Measurements from ENCODE around the gene UBAC1.

Gene UBAC1

GRCh38 chr9:135907431-135908092 lies 53.6 kb downstream of the UBAC1 start, which contains the start of gene CAMSAP1 (continued):
- TF ChIP-seq PRDM2 (tag by site-specific recombination; IDR thresholded peaks at IDR 0.05; ENCODE audit: borderline replicate concordance) (no peak), ZNF561 (tag by site-specific recombination; IDR thresholded peaks at IDR 0.05; ENCODE audit: borderline replicate concordance) (no peak), ZNF658 (tag by site-specific recombination; IDR thresholded peaks at IDR 0.05) (no peak), ZNF701 (tag by site-specific recombination; IDR thresholded peaks at IDR 0.05) (no peak), ZNF157 (tag by site-specific recombination; IDR thresholded peaks at IDR 0.05) (no peak), ZSCAN16 (tag by site-specific recombination; IDR thresholded peaks at IDR 0.05) (no peak), ZNF623 (tag by site-specific recombination; IDR thresholded peaks at IDR 0.05) (no peak), GLIS1 (tag by site-specific recombination; IDR thresholded peaks at IDR 0.05) (peak; percentile 48; the same call in 1 of the 2 replicates), ZNF513 (tag by site-specific recombination; IDR thresholded peaks at IDR 0.05) (no peak), KLF16 (tag by site-specific recombination; IDR thresholded peaks at IDR 0.05) (peak; percentile 76), SETDB1 (IDR thresholded peaks at IDR 0.05; ENCODE audit: insufficient read length, low read length) (no peak), ZNF114 (tag by site-specific recombination; IDR thresholded peaks at IDR 0.05) (no peak), ZNF747 (tag by site-specific recombination; IDR thresholded peaks at IDR 0.05) (no peak), ZNF19 (tag by site-specific recombination; IDR thresholded peaks at IDR 0.05; ENCODE audit: low read depth) (no peak), ZNF341 (tag by site-specific recombination; IDR thresholded peaks at IDR 0.05; ENCODE audit: low read depth) (no peak), ZNF292 (tag by site-specific recombination; IDR thresholded peaks at IDR 0.05; ENCODE audit: borderline replicate concordance, low read depth) (no peak), ZNF670 (tag by site-specific recombination; IDR thresholded peaks at IDR 0.05; ENCODE audit: low read depth) (no peak), GFI1B (tag by site-specific recombination; IDR thresholded peaks at IDR 0.05) (no peak), ATF2 (tag by site-specific recombination; IDR thresholded peaks at IDR 0.05; ENCODE audit: low read depth) (no peak), ZBTB10 (tag by site-specific recombination; IDR thresholded peaks at IDR 0.05) (no peak), ZNF571 (tag by site-specific recombination; IDR thresholded peaks at IDR 0.05) (no peak), OVOL3 (tag by site-specific recombination; IDR thresholded peaks at IDR 0.05) (no peak), ZNF660 (tag by site-specific recombination; IDR thresholded peaks at IDR 0.05) (peak; percentile 34; the same call in 1 of the 2 replicates), CTCF (tag by site-specific recombination; IDR thresholded peaks at IDR 0.05) (no peak), ZNF140 (tag by site-specific recombination; IDR thresholded peaks at IDR 0.05) (no peak), ZNF16 (tag by site-specific recombination; IDR thresholded peaks at IDR 0.05; ENCODE audit: low read depth) (no peak), ZNF433 (tag by site-specific recombination; IDR thresholded peaks at IDR 0.05; ENCODE audit: low read depth) (no peak), FEZF1 (tag by site-specific recombination; IDR thresholded peaks at IDR 0.05) (no peak)
